ENCODE results near the gene TTC1.
"Not testable (repeated sequence)": the region's sequence is repeated elsewhere in the genome, so short reads cannot be mapped to it uniquely, and the experiment has no call there.

The TTC1 gene

GRCh38 chr5:160044391-160044804 is 35.5 kb downstream of the TTC1 start:
- DNase-seq: no peak

- no peak for DNase-seq
Observed at GRCh38 chr5:160044967-160045366, 36.0 kb downstream of the TTC1 start.

GRCh38 chr5:160047423-160047822 is 38.5 kb downstream of the TTC1 start:
- DNase-seq: peak; percentile 51

- DNase-seq: no peak
Observed at GRCh38 chr5:160048131-160048530, 39.2 kb downstream of the TTC1 start.

DNA sequence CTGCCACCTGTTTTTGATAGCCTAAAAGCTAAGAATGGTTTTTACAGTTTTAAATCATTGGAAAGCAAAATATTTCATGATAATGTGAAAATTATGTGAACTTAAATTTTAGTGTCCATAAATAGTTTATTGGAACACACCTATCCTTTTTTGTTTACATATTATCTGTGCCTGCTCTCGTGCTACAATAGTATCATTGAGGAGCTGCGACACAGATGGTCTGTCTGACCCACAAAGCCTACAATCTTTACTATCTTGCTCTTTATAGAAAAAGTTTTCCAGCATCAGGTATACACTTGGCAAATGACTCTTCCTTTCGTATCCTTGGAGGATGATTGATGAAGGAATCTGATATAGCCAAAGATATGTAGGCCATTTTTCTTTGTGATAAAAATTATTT is 40.2 kb downstream of the TTC1 start:
- no peak for DNase-seq

DNA sequence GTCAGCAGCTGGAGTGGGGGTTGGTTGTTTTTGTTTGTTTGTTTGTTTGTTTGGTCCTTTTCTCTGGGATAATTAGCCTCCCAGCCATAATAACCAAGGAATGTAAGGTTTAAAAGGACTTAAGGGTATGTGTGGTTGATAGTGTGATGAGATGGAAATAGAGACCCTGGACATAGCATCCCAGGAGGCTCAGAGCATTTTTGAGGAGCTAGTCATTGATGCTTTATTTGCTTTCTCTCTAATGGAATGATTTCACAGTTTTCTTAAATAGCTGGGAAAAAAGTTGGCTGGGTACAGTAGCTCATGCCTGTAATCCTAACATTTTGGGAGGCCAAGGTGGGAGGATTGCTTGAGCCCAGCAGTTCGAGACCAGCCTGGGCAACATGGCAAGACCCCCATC is 45.1 kb downstream of the TTC1 start:
- no peak for DNase-seq

- DNase-seq: no peak
Observed at GRCh38 chr5:160054831-160055230, 45.9 kb downstream of the TTC1 start.

DNA sequence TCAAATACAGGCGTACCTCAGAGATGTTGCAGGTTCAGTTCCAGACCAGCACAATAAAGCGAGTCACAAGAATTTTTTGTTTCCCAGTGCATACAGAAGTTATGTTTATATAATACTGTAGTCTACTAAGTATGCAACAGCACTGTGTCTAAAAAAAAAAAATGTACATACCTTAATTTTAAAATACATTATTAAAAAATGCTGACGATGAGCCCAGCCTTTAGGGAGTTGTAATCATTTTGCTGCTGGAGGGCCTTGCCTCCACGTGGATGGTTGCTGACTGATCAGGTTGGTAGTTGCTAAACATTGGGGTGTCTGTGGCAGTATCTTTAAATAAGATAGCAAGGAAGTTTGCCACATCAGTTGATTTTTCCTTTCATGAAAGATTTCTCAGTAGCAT is 48.3 kb downstream of the TTC1 start:
- DNase-seq: no peak

- DNase-seq: no peak
Observed at GRCh38 chr5:160060001-160060400, 51.1 kb downstream of the TTC1 start.

DNA sequence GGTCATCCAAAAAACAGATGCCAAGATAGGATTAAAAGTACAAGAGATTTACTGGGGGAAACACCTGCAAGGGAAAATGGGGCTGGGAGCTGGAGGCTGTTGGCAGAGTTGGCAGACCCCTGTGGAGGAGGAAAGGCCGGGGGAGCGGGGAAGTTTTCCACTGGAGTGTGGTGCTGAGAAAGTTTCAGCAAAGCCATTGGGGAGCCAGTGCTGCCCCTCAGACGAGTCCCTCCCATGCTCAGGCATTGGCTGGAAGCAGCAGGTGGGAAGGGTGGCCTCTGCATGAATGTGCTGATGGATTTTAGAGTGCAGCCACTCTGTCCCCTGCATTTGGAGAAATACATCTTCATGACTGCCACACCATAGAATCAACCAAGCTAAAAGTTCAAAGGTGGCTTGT is 52.8 kb downstream of the TTC1 start:
- no peak for DNase-seq

- no peak for DNase-seq
Observed at GRCh38 chr5:160064417-160064810, 55.5 kb downstream of the TTC1 start.

DNA sequence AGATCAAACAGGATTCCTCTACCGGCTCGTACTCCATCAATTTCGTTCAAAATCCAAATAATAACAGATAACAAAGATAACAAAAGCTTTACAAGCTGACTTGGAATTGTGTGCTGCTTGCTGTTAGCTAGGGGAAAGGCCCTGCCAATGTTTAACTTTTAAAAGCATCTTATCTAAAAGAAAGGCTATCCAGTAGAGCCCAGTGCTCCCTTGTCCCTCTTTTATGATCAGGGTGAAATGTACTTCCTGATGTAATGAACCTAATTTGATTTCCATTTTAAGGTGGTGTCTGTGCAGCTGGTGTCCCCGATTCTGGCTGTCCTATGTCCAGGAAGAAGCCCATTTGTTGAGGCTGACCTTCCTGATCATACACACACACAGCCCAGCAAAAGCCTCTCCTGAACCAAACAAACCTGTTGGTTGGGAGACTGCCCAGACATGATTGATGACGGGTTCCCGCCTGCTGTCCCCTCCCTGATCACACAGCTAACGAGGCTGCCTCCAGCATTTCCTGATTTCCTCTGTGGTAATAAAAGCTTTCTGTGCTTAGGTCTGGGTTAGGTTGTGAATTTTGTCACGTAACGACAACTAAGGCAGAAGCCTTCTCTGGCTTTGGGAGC is 56.2 kb downstream of the TTC1 start:
- DNase-seq: no peak

DNA sequence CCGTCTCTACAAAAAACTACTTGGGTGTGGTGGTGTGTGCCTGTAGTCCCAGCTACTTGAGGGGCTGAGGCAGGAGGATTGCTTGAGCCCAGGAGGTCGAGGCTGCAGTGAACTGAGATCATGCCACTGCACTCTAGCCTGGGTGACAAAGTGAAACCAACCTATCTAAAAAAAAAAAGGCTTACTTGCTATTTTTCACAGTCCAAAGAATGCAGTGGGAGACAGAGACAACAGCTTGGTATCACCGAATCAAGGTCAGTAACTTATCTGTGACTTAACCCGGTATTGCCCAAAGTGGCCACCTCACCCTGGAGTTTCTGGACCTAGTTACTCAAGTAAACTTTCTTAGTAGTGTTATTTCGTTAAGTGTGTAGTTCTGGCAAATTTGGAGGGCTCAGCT is 60.2 kb downstream of the TTC1 start:
- not testable (repeated sequence) for DNase-seq

- DNase-seq: peak; percentile 57
Observed at GRCh38 chr5:160071516-160071915, 62.6 kb downstream of the TTC1 start.

DNA sequence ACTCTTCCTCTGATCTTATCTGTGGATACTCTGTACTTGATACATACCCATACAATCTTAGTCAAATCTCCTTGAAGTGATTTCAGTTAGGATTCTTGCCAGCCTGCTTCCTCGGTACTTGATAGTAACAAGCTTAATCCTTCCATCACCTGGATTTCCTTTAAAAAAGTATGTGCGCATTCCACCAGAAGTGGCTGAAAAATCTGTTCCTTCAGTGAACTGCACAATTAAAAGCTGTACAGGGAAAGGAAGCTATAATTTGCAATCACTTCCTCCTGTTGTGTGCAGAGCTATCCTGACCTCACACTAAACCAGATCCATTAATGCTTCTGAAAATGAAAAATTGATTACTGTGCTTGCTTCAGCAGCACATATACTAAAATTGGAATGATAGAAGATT is 63.0 kb downstream of the TTC1 start:
- DNase-seq: no peak

DNA sequence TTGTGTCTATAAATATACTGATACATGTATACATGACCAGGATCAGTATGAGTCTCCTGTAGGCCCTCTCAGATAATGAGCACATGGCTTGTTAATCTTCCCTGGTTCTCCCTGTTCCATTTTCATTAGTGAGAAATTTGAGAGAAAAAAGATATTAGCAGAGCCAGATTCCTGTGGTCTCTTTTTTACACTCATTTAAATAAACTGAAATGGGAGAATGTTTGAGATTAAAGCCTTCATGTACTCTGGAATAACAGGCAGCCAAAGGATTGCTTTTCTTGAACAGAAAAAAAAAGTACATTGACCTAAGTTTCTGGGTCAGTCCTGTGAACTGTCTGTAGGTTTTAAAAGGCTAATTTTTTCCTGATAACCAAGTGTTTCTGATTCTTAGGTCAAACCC is 66.1 kb downstream of the TTC1 start:
- no peak for DNase-seq

- DNase-seq: no peak
Observed at GRCh38 chr5:160076997-160077396, 68.1 kb downstream of the TTC1 start.

DNA sequence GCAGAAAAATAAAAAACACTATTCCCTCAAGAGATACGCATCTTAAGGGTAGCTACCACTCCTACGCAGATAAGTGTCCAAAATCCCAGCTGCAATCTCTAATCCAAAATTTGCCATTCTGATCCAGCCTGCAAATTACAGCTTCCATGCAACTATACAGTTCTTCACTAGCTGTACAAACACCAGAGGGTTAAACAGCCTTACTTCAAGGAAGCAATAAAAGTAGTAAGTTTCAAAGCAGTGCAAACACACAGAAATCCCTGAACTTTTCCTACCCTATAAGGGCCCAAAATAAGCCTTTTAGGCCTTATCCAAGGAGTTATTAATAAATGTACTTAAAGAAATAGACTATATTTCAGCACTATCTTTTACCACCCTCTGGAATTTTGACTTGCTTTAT is 70.8 kb downstream of the TTC1 start:
- DNase-seq: no peak

DNA sequence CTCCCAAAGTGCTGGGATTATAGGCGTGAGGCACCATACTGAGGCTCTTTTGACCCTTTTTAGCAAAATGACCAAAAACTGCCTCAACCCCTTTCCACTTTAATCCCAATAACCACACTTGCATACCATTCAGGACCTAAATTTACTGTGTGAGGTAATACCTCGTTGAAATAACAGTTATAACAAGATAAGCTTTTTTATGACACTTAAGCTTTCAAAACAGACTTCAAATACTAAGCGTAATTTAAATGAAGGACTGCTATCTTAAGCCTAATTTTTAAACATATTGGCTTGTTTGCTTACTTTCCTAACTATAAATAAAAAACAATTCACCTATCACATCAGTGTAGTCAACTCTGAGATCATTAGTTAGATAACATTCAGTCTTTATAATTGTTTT is 72.6 kb downstream of the TTC1 start:
- DNase-seq: no peak

DNA sequence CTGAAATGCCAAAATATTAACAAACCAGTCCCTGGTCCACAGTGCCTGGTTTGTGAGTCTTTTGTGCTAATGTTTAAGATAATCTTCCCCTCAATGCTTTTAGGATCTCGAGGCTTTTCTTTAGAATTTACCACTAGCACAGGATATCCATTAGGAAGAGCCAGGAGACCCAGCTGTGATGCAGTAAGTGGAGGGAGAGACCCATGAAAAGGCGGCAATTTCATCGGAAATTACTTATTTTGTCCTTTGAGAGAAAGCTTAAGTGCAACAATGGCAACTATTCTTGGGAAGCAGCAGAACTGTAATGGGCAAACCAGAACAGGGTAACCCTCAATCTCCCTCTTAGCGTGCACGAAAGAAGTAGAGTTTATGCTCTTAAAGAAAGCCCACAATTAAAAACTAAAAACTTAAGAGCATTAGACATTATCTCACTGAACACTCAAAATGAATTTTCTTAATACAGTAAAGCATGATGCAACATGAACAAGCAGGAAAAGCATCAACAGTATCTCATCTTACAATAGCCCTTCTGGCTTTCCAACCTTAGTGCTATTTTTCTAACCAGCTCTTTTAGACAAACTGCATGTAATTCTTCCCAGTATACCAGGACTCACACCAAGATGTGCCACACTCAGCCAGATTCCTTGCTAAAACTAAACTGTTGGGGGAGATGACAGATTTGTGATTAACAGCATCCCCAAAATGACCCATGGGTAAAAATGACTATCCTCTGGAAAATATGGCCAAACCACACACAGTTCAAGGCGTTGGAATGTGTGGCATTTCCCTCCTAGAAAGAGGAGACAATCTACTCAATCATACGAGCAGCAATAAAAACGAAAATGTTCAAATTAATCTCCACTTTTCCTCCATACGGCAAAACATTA is 73.9 kb downstream of the TTC1 start:
- DNase-seq: peak; percentile 28

DNA sequence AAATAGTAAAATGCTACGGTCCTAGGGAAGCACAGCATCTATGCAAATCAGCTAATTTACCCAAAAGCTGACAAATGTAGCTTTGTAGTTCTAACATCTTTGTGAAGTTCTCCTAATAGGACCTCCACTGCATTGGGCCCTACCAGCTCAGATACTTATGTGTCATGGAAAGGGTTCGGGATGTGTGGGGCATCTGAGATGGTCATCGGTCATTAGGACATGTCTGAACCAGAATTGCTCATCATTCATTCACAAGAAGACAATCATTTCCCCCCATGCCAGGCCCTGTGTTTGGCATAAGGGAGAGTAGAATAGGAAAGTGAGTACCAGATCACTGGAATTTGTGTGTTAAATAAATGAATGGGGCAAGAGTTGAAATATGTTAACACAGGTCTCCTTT is 74.6 kb downstream of the TTC1 start:
- no peak for DNase-seq

DNA sequence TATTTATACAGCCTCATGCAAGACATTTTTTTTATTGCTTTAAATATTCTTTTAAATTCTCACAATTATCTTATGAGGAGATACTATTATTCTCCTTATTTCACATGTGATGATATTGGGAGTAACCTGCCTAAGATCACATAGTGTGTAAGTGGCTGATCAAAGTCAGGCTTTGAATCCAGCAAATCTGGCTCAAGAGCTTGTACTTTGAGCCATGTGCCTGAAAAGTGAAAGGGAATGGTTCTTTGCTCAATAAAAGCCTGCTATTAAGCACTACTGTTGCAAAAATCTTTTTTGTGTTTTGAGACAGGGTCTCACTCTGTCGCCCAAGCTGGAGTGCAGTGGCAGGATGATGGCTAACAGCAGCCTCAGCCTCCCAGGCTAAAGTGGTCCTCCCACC is 75.2 kb downstream of the TTC1 start:
- no peak for DNase-seq

DNA sequence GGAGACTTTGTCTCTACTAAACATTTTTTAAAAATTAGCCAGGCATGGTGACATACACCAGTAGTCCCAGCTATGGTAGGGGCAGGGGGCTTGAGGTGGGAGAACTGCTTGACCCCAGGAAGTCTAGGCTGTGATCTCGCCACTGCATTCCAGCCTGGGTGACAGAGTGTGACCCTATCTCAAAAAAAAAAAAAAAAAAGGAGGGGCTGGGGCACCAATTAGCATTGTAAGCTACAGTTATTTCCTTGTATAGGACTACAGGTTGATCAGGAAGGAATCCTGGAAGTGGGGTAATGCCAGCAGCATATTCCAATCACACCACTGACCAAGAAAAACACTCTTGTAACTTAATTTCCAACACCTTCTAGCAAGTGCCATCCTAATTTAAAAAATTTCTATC is 78.3 kb downstream of the TTC1 start:
- DNase-seq: no peak

GRCh38 chr5:160088805-160089204 is 79.9 kb downstream of the TTC1 start:
- DNase-seq: no peak

- no peak for DNase-seq
Observed at GRCh38 chr5:160089531-160089930, 80.6 kb downstream of the TTC1 start.
